GM12874 (cell line): ENCODE measurements around the gene CEBPB.

Source experiments
- TF ChIP-seq, protein P1 (sequence below): IDR thresholded peaks from 2 replicates; pipeline ENCODE4 v1.5.1; 2011; ENCODE audit warnings: low read depth, mild to moderate bottlenecking, control low read depth, low read length, moderate library complexity; ENCODE audit not compliant: insufficient read depth

The CEBPB gene

DNA sequence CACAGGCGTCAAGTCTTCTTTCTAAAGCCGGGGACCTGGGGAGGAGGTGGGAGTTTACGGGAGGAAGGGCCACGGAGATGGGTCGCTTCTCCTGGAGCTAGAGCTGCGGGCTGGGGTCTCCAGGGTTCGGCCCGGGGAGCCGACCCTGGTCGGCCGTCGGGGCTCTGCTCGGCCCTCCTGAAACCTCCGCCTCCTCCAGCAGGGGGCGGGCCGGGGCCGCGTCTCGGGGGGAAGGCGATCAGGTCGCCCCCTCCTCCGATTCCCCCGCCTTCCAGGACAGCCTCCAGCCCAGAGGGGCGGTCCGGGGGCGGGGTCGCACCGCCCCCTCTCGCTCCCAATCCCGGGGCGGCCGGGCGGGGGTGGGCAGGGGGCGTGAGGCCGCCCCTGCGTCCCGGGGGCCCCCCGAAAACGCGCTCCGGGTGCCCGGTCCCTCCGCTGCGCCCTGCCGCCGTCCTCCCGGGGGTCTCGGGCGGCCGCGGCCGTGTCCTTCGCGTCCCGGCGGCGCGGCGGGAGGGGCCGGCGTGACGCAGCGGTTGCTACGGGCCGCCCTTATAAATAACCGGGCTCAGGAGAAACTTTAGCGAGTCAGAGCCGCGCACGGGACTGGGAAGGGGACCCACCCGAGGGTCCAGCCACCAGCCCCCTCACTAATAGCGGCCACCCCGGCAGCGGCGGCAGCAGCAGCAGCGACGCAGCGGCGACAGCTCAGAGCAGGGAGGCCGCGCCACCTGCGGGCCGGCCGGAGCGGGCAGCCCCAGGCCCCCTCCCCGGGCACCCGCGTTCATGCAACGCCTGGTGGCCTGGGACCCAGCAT, at the start of gene CEBPB:
Gene CEBPB, plus strand, starts transcription at position 580 of the 814 bp plus-strand sequence. Its CDS starts 204 bp downstream, at position 784.
- TF ChIP-seq, protein P1, sequence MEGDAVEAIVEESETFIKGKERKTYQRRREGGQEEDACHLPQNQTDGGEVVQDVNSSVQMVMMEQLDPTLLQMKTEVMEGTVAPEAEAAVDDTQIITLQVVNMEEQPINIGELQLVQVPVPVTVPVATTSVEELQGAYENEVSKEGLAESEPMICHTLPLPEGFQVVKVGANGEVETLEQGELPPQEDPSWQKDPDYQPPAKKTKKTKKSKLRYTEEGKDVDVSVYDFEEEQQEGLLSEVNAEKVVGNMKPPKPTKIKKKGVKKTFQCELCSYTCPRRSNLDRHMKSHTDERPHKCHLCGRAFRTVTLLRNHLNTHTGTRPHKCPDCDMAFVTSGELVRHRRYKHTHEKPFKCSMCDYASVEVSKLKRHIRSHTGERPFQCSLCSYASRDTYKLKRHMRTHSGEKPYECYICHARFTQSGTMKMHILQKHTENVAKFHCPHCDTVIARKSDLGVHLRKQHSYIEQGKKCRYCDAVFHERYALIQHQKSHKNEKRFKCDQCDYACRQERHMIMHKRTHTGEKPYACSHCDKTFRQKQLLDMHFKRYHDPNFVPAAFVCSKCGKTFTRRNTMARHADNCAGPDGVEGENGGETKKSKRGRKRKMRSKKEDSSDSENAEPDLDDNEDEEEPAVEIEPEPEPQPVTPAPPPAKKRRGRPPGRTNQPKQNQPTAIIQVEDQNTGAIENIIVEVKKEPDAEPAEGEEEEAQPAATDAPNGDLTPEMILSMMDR = peak; percentile 74

DNA sequence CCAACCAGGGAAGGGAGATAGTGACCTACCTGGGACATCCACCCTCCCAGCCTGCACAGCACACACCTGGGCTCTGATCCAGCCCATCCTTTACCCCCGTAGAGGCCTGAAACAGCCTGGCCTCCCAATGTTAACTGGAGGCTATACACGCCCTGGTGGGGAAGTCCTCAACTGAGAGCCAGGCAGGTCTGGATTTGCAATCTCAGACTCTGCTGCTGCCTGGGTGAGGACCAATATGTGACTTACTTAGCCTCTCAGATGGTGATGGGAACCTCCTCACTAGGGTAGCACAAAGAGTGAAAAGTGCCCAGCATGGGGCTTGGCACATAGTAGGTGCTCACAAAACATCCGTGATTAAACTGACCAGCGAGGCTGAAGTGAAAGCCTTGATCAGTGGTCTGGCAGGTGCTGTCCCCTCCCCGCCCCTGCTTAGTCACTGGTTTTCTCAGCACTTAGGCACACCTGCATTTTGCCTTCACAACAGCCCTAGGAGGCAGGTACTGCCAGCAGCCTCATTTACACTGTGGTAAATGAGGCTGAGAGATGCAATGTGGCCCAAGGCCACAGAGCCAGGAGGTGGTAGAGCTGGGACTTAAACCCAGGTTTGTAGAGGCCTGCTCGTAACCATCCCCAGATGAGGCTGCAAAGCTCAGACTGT, 49.5 kb upstream of the CEBPB start:
- TF ChIP-seq, protein P1 = no peak

DNA sequence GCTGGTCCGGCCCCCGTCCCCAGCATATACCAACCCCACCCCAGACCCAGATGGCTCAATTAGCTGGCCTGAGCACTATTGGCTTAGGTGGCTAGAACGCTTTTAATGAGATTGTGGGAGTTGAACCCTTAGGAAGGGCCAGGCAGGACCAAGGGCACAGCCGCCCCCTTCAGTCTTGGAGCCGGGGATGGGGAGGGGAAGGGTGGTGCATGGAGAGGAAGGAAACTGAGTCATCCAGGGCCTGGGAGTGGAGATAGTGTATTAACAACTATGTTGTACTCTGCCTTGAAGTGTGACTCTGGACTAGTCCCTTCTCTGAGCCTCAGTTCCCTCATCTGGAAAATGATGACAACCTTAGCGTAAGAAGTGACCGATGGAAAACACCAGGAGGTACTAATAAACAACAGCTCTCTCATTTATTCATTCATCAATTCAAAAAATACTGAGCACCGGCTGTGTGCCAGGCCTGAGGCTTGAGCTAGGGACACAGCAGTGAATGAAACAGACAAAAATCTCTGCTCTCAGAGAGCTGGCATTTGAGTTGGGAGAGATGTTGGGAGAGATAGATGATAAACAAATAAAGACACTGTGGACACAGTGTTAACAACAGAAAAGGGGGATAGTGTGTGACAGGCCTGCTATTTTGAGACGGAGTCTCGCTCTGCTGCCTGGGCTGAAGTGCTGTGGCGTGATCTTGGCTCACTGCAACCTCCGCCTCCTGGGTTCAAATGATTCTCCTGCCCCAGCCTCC, 48.6 kb upstream of the CEBPB start:
- TF ChIP-seq, protein P1 = no peak

DNA sequence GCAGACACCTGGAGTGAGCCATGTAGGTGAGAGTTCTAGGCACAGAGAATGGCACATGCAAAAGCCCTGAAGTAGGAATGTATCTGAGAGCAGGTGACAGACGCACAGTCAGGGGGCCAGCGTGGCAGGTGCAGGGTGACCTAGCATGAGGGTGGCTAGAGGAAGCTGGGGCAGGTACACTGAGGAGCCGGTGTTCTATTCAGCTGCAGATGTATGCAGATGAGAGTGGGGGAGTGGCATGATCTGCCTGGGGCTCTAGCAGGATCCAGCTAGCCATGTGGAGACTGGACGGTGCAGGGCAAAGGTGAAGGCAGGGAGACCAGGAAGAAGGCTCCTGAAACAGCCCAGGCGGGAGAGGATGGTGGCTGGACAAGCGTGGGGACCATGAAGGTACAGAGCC, 47.8 kb upstream of the CEBPB start:
- TF ChIP-seq, protein P1 = no peak

DNA sequence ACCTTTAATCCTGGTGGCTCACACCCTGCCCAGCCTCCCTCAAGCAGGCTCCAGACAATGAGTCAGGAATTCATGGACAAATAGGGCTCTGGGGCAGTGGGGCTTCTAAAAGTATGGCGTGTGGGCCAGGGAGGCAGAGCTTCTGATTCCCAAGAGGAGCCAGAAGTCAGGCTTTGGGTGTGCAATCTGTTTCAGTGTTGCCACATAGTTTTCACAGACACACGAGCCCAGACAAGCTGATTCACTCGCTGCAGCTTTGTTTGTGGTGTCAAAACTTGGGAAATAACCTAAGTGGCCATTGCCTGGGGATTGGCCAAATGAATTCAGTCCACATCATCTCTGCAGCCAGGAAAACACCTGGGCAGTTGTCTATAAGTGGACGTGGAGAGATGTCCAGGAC, 46.3 kb upstream of the CEBPB start:
- TF ChIP-seq, protein P1 = no peak

DNA sequence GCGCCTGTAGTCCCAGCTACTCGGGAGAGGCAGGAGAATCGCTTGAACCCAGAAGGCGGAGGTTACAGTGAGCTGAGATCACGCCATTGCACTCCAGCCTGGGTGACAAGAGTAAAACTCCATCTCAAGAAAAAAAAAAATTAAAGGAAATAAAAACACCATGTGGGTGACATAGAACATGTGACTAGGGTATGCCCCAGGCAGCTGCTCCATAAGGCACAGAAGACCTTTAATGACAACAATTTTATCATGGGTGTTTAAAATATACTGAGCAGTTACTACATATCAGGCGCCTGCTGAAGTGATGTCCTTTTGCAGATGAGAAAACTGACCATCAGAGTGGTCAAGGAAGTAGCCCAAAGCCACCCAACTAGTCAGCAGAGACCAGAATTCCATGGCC, 45.1 kb upstream of the CEBPB start:
- TF ChIP-seq, protein P1 = no peak

DNA sequence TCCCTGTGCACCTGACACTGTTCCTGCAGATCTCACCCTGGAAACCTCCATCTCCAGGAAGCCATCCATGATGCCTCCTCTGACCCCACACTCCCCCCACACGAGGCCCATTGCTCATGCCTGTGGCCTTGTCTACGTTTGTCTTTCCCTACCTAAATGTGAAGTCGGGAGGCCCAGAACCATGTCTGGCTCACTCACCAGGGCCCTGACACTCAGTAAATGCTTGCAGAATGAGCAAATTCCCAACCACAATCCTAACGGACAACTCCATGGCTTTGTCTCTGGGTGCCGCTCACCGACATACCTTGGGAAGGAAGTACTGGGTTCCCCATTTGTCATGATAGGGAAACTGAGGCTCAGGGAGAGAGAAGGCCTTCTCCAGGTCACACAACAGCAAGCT, 44.4 kb upstream of the CEBPB start:
- TF ChIP-seq, protein P1 = no peak
